Activated CD4-positive, alpha-beta T cell treated with anti-CD3 and anti-CD28 coated beads for 1 hour (primary cell): ENCODE results near the gene SFI1.
"Not testable (repeated sequence)": the region's sequence is repeated elsewhere in the genome, so short reads cannot be mapped to it uniquely, and the experiment has no call there.

Experiments used
- DNase-seq: peaks from one replicate; pipeline ENCODE4 v3.0.0-alpha.2; 2020

Gene SFI1

DNA sequence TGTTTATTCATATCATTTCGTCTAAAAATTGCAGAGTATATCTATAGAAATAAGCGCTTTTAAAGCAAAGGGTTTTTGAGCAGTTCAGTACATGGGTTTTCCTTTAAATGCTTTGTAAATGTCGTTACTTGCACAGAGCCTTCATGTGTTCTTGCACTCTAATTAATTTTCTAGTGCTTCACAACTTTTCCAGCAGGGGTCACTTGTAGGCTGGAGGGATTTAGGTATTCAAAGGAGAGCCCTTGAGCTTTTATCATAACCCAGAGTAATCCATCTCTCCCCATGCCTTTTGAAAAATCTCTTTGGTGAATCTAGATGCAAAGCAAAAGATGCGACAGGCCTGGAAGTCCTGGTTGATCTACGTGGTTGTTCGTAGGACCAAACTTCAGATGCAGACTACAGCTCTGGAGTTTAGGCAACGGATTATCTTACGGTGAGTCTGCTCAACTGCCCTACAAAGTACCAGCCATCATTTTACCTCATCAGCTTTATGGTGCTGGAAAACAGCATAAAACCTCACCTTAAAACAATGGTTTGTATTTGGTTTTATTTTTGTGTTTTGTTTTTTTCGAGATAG, 60.4 kb downstream of the SFI1 start:
- DNase-seq, result no peak

DNA sequence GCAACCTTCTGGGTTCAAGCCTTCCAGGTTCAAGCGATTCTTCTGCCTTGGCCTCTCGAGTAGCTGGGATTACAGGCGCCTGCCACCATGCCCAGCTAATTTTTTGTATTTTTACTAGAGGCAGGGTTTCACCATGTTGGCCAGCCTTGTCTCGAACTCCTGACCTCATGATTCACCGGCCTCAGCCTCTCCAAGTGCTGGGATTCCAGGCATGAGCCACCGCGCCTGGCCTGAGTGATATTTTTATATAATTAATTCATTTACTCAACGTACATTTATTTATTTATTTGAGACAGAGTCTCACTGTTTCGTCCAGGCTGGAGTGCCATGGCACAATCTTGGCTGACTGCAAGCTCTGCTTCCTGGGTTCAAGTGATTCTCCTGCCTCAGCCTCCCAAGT, 62.2 kb downstream of the SFI1 start:
- not testable (repeated sequence) for DNase-seq

DNA sequence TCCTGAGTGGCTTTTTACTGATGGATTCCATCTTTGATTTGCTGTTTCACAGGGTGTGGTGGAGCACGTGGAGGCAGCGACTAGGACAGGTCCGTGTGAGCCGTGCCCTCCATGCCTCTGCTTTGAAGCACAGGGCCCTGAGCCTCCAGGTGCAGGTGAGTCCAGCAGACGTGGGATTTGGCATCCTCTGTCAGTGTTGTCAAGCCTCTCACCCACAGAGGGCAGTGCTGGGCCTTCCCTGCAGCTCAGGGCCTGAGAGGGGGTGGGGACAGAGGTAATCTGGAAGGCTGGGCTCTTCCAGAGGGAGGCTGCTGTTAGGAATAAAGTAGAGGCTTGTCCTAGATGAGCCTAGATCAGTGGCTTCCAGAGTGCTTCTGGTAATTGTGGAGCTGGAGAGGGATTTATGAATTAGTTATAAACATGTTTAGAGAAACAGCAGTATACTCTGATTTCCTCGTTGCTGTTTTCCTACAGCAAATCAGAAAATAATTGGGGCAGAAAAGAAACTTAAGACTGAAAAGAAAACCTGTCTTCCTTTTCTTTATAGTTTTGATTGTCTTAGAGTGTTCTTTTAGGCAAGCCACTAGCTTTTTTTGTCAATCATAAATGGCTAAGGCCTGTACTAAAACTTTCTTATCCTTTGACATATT, 65.0 kb downstream of the SFI1 start:
- peak; percentile 16 for DNase-seq

DNA sequence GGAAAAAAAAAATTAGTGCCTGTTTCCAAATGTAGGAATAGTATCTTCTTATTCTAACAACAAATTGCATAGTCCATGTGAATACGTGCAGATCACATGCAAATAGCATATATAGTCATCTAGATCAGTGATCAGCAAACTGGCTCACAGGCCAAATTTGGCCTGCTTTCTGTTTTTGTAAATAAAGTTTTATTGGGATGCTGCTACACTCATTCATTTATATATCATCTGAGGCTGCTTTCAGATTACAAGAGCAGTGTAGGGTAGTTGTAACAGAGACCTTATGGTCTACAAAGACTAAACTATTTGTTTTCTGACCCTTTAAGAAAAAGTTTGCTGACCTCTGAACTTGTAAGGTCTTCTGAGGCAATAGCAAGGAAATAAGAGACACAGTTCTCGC, 65.6 kb downstream of the SFI1 start:
- DNase-seq, result no peak

DNA sequence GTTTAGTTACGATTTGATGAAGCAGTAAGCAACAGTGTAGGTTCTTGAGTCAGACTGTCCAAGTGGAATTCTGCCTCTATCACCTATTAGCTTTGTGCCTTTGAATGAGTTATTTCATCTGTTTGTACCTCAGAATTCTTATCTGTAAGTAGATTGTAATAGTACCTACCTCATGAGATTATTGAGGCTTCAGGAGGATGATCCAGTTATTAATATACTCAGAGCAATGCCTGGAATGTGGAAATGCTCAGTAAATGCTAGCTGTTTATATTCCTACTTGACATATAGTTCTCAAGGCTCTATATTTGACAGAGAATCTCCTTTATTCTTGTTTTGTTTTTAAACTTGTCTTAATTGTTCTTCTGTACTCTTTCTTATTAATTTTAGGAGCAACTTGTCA, 70.1 kb downstream of the SFI1 start:
- DNase-seq, result no peak

DNA sequence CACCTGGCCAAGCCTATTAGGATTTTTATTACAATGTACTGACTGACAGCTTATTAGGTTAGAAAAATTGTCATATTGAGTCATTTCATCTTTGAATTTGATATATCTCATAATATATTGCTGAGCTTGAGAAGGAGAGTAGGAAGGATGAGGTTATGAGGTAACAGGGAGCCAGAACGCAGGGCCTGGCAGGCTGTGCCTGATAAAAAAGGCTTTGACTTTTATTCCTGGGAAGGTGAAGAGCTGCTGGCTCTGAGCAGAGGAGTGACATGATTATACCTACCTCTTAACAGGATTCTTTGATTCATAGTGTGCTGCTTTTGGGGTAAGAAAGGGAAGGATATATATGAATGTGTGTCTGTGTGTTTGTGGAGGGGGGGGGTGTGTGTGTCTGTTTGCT, 70.9 kb downstream of the SFI1 start:
- no peak for DNase-seq

DNA sequence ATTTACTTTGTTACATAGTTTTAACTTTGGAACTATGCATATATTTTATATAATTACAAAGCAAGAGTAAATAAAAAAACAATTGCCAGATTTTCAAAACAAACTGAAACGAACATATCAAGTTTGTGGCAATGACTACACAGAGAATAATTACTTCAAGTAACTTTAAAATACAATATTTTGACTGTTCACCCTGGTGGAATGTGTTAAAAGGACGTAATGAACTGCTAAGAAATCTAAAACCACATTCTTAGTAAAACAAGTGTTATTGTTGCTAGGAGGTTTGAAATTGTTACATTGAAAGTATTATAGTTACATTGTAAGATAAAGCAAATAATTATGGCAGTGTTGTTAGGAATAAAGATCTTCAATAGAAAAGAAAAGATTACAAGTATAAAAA, 71.4 kb downstream of the SFI1 start:
- DNase-seq, result no peak

DNA sequence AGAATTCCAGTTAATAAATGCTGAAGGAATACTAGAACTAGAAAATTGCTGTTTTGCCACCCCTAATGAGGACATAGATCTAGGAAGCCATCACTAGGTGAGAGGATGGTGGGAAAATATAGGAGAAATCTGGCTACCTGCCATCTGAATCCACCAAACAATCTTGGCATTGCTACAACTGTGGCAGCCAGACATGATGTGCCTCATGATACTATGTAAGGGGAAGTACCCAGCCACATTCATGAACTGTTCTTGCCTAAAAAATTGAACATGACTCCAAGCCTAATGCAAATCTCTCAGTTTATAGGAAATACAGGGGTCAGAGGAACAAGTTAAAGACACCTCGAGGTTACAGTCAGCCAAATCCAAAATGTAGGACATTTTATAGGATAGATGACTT, 72.8 kb downstream of the SFI1 start:
- no peak for DNase-seq

DNA sequence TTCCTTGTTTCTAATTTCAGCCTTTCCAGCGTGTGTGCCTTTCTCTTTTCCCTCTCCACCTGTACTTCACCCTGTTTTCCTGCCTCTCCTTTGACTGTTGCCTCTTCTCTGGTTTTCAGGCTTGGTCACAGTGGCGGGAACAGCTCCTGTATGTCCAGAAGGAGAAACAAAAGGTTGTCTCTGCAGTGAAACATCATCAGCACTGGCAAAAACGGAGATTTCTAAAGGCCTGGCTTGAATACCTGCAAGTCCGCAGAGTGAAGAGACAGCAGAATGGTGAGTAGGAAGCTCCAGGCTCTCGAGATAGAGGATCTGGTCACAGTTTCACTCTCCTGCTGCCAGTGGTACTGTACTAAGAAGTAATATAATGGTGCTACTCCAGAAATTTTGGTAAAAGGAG, 76.6 kb downstream of the SFI1 start:
- no peak for DNase-seq

DNA sequence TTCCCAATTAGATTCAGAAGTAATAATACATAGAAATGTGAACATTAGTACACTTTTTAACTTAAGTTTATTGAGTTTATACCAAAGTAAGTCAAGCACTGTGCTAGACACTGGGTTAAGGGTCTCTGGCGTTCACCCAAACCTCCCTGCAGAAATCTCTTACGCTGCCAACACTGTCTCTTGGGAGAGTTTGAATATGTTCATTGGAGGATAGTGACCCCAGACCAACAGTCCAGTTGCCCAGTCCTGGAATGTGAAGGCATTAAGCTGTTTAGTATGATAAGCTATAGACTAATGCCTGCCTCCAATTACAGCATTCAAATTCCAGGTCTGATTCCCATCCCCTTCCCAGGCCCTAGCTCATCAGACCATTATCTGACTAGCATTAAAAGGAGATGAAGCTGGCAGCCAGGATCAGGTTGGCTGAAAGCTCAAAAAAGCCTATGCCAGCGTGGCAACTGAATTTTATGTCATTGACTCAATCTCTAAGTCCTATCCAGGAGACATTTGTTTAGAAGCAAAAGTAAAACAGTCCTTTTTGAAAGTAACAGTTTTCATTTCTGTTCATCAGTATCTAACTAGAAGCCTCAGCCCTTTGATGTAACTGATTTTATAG, 77.8 kb downstream of the SFI1 start:
- DNase-seq, result no peak

DNA sequence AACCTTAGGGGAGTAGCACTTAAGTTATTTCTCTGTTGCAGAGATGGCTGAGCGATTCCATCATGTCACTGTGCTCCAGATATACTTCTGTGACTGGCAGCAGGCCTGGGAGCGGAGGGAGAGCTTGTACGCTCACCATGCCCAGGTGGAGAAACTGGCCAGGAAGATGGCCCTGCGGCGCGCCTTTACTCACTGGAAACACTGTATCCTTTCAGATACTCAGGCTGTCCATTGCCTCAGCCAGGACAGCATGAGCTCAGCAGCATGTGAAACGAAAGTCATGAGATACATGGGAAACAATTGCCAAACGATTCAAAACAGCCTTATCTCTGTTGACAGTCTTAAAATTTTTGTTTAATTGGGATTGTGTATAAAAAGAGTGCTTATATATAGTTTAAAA, 78.9 kb downstream of the SFI1 start:
- DNase-seq, result no peak

DNA sequence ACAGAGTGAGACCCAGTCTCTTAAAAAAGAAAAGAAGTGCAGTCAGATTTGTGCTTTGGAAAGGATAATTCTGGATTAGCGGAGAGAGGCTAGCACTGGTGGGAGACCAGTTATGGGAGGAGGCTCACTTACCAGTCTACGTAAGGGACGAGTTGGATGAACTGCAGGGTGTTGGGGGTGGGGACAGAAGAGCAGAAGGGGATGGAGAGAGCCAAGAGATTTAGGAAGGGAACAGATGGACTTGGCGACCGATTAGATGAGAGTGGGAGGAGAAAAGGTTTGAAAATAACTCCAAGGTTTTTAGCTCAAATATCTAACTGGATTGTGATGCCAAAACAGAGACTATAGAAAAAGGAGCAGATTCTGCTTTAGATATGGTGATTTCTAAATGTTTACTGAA, 81.4 kb downstream of the SFI1 start:
- DNase-seq, result no peak

DNA sequence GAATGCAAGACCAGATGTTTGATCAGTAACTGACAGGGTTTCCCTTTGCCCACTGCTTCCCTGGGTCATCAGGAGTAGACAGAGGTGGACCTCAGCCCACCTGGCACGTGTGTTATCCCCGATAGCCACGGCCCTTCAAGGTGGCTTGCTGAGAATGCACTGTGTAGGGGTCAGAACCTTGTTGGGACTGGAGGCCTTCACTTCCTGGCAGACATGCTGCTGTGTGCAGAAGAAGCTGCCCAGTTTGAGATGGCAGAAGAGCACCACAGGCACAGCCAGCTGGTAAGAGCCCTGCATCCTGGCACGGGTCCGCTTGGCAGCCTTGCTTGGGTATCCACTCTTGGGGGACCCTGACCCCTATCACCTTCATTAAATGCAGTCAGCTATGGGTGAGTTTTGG, 81.8 kb downstream of the SFI1 start:
- no peak for DNase-seq

DNA sequence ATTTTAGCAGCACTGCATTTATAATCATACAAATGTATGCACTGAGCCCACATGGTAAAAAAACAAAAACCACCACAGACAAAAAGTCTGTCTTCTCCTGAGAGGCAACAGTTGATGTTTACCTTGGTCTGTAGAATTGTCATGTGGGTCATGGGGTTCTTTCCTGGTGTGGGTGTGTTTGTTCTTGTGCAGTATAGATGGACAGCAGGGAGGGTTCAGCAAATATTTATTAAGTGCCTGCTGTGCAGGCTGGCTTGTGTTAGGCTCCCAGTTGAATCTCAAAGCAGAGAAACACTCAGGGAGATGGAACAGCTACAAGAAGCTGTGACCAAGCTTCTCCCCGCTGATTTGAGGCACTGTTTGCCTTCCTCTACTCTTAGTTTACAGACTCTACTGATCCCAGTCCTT, 83.5 kb downstream of the SFI1 start:
- DNase-seq, result no peak

DNA sequence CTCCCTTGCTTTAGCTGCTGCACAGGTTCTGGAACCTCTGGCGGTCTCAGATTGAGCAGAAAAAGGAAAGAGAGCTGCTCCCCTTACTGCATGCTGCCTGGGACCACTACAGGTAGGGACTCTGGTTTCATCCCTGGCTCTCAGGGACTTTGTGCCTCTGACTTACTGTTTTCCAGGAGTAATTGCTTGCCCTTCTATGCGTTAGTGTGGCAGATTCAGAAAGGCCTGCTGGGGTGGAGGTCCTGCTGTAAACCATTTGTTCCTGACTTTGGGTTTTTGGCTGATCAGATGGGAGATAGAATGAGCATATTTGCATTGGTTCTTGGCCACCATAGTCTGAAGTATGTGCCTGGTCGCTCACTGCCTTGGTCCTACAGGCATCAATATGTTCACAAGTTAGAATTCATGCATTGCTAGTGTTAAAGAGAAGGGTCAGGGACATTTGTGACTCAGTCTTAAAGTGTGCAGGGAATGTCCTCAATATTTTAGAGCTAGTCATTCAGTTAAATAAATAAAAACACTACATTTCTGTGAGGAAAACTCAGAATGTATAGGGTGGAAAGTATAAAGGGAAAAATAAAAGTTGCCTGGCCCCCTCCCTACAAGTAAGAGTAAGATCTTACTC, 87.6 kb downstream of the SFI1 start:
- no peak for DNase-seq

DNA sequence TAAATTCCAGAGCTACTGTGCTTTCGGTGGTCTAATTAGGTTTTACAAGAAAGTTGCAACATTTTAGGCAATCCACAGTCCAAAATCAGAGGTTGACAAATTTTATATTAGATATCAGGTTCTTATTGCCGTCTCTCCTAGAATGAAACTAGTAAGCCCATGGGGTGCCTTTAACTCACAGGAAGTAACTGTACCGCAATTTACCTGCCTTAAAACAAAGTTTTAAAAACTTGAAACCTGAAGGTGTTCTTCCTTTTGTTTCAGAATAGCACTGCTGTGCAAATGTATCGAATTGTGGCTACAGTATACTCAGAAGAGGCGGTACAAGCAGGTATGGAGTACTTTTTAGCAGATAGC, 88.4 kb downstream of the SFI1 start:
- DNase-seq, result no peak

DNA sequence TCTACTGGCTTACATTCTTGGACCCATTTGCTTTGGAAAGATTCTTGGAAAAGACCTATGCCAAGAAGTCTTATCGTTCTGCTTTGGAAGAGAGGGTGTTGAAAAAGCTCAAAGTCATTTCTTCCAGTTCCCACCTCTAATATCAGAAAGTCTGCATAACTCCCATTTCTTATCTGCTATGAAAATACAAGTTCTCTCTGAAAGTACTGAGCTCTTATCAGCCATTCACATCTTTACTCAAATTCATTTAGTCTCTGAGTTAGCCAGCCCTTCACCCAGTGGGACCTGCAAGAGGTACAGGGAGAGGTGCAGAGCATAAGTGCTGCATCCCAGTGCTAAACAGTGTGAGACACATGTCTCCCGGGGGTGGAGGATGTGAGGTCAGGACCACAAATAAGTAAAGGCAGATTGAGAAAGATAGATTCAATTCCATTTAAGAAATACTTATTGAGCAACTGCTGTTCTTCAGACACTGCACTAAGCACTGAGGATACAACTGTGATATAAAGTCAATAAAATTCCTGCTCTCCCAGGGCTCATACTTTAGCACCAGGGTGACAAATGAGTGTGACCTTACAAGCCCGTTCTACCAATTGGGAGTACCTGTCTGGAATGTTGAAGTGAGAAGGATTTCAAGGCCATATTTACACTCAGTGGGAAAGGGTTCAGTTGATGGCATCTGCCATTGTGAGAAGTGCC, 89.0 kb downstream of the SFI1 start:
- DNase-seq, result no peak

DNA sequence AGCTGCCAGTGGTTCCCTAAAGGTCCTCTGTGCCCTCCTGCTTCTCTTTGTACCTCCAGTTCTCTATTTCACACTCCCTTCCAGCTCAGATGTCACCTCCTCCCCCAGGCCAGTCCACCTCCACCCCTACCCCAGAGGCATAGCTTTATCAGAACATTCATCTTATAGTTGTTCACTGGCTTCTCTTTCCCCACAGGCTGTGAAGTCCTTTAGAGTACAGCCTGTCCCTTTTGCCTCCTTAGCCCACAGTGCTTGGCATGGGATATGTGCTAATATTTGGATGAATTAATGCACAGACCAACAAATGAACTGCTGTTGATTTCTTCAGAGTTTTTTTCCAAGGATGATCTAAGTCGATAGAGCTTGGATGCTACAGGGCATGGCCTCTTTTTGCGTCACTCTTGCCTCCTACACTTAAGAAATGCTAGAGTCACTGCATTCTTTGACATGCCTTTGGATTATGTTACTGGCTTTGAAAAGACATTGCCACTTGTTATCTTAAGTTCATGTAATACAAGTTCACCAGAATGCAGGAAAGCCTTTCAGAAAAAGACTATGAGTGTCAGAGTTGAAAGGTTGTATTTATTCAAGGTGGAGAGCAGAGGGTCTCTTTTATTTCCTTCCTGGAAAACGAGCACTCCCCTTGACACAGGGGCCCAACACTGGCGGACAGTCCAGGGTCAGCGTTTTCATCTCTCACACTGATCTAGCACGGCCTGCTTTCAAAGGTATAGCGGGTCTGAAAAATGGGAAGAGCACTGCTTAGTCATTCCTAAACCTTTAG, 90.0 kb downstream of the SFI1 start:
- no peak for DNase-seq

DNA sequence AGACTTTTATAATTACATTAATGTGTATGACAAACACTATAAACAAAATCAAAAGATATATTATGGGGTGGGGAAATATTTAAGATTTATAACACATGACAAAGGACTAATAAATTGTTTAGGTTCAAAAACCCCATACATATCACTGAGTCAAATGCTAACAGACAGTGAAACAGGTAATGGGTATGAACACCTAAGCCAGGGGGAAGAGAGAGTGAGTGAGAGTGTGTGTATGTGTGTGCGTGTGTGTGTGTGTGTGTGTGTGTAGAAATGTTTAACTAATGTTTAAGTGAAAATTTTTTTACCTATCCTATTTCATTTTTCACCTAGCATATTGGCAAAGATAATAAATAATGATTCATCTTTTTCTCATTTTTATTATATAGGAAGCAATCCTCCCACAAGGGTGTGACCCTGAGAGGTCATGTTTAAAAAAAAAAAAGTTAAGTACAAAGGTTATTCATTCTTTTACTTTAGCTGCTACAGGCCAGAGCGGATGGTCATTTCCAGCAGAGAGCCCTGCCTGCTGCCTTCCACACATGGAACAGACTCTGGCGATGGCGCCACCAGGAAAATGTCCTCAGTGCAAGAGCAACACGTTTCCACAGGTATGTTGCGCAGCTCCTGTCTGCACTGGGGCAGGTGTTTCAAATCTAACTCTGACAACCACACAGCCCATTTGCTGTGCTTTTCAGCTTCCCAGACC, 92.8 kb downstream of the SFI1 start:
- DNase-seq, result no peak

DNA sequence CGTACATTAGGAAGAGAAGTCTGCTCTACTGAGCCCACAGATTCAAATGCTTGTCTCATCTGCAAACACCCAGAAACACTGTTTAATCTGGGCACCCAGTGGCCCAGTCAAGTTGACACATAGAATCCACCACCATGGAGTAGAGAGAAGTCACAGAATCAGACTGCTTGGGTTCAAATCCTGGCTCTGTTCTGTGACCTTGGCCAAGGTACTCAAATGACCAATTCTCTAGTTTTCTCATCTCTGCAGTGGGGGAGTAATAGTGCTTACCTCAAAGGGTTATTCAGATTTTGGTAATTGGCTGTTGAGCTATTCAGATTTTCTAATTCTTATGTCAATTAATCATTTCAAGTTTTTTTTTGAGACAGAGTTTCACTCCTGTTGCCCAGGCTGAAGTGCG, 93.8 kb downstream of the SFI1 start:
- DNase-seq, result not testable (repeated sequence)

DNA sequence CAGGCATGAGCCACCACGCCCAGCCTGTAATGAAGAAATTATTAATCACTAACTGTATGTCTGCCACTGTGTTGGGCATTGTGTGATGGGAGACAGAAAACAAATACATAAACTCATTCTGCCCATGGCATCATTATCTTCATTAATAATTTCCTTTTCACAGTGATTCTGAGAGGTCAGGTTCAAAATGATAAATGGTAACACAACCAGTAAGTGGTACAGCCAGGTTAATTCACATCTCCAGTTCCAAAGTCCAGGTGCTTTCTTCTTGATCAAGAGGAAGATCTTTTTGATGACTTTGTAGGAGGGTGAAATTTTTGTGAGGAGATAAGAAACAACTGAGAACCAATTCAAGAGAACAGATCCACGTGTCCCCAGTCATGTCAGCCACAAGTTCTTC, 98.9 kb downstream of the SFI1 start:
- no peak for DNase-seq

DNA sequence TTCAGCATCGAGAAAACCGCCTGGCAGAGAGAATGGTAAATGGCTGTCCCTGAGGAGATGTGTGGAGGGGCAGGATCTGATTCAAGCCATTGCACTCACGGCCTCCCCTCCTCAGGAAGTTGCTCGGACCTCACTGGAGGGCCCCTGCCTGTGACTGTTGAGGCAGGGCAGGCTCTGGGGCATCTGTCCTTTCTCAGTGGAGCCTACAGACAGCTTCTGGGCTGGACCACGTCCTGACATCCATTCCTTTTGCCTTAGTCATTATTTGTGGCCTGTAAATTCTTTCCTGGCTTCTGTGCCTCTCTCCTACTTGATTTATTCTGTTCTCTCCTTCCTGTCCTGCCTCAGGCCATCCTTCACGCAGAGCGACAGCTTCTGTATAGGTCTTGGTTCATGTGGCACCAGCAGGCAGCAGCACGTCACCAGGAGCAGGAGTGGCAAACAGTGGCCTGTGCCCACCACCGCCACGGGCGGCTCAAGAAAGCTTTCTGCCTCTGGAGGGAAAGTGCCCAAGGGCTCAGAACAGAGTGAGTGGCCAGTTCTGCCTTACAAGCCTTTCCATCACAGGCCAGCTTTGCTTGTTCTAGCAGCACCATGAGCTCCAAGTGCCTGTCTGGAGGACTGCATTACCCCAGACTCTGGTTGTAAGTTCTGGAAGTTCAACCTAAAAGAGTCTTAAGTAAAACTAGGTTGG, 106.1 kb downstream of the SFI1 start:
- DNase-seq, result no peak
